Activated CD4-positive, CD25-positive, alpha-beta regulatory T cell treated with anti-CD3 and anti-CD28 coated beads, Interleukin-2, amount 50 U/mL, for 16 hours (primary cell): ENCODE data around the gene TOP2B.

Experiments
- DNase-seq: peaks from one replicate; pipeline ENCODE4 v3.0.0-alpha.2; 2020; ENCODE audit warnings: low read depth, low spot score

TOP2B gene

GRCh38 chr3:25673738-25674298, 9.1 kb upstream of the TOP2B start:
- DNase-seq = no peak

- no peak for DNase-seq
Observed at GRCh38 chr3:25665315-25666280, 891 bp upstream of the TOP2B start.

DNA sequence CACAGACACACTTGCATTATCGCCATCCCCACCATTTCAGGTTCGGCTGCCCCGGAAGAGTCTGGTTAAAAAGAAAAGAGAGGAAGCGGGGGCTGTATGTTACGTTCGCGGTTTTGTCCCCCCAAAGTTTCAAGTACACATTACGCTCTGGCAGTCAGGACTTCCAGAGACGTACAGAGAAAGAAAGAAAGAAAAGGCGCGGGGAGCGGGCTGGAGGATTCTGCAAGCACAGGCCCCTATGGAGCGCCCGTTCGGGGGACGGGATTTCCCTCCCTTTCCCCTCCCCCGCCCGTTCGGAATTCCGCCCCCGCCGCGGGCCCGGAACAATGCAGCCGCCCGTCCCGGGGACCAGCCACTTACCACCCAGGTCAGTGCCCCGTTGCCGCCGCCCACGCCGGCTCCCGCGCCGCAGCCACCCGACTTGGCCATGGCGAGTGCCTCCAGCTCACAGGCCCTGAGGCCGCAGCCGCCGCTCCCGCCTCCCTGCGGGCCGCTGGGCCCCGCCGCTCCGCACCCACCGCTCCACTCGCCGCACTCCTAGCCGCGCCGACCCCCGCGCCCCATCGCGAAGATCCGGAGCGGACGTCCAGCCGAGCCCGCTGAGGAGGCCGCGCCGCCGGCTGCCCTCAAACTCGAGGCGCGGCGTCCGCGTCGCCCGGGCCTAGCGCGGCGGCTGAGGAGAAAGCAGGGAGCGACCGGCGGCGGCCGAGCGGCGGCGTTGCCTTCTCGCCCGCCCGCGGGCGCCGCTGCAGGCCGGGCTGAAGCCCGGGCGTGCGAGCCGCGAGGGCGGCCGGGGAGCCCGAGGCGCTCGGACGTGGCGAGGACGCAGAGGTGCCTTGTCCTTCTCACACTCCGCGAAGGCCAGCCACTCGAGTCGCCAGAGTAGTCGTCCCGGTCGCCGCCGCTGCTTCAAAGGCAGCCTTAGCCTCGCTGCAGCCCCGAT, 567 bp downstream of the TOP2B start:
- DNase-seq = peak; percentile 53

DNA sequence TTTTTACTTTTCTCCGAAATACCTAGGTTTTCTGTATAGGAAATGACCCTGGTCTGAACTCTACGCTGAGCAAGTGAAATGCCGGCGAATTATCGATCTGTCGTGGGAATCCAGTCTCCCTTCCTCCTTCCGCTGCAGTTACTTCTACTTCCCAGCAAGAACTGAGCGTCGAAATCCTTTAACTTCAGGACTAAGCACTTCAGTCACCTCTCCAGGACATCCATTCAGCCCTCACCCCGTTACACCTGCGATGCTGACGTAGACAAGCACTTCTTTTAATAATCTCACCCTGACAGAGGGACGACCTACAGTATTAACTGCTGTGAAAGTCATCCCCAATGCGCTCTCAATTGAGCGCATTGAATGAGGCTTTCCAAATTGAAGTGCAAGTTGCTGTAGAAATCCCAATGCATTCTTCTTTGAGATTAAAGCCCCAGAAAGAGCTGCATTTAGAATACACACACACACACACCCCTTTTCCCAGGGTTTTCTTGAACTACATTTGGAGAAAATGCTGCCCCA, 1.3 kb downstream of the TOP2B start:
- DNase-seq = no peak

GRCh38 chr3:25662736-25663320, 1.9 kb downstream of the TOP2B start:
- no peak for DNase-seq

- no peak for DNase-seq
Observed at GRCh38 chr3:25661694-25662437, 2.8 kb downstream of the TOP2B start.

GRCh38 chr3:25658836-25659235, 5.9 kb downstream of the TOP2B start:
- DNase-seq = no peak

GRCh38 chr3:25657293-25657692, 7.4 kb downstream of the TOP2B start:
- no peak for DNase-seq

DNA sequence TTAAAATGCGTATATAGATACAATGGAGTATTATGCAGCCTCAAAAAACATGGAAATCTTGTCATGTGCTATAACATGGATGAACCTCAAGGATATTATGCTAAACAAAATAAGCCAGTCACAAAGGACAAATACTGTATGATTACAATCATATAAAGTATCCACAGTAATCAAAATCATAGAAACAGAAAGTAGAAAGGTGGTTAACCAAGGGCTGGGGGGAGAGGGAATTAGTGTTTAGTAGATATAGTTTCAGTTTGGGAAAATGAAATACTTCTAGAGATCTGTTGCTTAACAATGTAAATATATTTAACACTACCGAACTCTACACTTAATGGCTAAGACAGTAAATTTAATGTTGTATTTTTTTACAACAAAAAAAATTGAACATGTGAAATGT, 9.0 kb downstream of the TOP2B start:
- DNase-seq = no peak

DNA sequence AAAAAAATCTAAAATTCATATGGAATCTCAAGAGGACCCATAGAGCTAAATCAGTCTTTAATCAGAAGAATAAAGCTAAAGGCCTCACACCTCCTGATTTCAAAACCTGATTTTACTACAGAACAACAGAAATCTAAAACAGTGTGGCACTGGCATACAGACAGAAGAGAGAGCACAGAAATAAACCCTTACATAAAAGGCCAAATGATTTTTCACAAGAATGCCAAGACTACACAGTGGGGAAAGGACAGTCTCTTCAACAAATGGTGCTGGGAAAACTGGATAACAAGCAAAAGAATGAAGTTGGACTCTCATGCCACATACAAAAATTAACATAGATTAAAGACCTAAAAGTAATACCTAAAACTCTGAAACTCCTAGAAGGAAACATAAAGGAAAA, 10.1 kb downstream of the TOP2B start:
- no peak for DNase-seq

DNA sequence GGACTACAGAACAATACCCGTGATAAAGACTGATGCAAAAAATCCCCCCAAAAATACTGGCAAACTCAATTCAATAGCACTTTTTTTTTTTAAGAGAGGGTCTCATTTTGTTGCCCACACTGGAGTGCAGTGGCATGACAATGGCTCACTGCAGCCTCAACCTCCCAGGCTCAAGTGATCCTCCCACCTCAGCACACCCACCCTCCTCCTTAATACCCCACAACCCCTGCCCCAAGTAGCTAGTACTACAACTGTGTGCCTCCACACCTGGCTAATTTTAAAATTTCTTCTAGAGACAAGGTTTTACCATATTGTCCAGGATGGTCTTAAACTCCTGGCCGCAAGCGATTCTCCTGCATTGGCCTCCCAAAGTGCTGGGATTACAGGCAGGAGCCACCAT, 11.4 kb downstream of the TOP2B start:
- DNase-seq = no peak

- DNase-seq = no peak
Observed at GRCh38 chr3:25652921-25653320, 11.8 kb downstream of the TOP2B start.

DNA sequence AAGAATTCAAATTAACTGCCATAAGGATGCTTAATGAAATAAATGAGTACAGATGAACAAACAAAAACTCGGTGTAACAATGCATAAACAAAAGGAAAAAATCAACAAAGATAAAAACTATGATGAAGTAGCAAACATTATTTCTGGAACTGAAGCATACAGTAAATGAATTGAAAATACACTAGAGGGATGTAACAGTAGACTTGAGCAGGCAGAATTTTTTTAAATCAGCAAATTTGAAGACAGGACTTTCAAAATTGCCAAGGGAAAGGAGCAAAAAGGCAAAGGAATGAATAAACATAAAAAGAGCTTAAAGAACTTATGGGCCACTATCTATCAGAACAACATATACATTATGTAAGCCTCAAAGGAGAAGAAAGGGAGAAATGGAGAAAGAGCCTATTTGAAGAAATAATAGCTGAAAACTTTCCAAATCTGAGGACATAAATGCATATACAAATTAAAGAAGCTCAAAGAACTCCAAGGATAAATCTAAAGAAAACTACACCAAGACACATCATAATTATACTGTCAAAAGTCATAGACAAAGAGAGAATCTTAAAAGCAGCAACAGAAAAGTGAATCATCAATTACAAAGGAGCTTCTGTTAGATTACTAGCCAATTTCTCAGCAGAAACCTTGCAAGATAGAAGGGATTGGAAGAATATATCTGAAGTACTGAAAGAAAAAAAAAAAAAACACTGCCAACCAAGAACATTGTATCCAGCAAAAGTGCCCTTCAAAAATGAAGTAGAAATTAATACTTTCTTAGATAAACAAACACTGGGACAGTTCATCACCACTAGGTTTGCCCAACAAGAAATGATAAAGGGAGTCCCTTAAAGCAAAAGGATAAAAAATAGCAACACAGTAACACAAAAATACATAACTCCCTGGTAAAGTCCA, 15.5 kb downstream of the TOP2B start:
- DNase-seq = no peak

GRCh38 chr3:25648107-25648535, 16.6 kb downstream of the TOP2B start:
- peak; percentile 65 for DNase-seq

DNA sequence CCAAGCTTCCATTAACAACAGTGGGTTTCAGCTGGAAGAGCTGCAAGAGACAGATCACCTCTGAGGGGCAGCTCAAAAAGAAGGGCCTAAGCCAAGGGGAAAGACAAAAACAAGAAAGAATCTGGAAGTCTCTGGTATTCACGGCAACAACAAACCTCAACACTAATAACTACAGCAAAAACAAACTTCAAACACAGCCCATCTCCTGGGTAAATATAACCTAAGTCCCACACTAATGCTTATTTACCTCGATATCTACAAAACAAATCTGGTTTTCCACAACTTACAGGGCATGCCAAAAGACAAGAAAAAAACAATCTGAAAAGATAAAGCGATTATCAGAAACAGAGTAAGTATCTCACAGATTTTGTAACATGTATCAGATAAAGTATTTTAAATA, 29.7 kb downstream of the TOP2B start:
- DNase-seq = no peak

DNA sequence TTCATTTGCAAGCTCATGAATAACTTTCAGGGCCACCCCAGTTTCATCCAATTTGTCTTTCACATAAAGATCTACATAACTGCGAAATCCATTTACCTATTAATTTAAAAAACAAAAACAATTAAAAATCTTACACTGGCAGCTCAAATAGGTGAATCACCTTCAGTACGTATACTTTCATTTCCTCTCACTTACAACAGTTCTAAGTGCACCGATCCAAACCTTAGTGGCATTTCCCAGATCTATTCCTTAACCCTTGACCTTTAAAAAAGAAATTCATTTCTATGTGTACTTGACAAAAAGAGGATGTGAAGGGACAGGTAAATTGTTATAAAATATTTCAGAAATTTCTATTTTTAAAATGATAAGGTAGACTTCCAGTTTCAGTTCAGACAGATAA, 30.8 kb downstream of the TOP2B start:
- DNase-seq = no peak

DNA sequence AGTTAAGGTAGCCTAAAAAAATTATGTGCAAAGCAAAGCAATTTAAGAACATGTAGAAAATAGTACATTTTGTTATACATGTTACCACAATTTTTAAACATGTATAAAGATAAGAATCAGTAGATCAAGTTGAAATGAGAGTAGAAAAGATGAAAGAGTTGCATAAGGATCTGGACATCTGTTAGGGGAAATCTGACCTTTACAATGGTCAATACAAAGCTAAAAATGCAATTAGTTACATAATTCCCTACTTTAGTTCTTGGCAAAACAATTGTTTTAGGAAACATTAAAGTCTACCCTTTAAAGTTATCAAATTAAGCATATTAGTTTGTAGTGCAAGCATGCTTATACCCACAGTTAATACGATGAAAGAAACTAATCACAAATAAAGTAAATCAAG, 32.7 kb downstream of the TOP2B start:
- no peak for DNase-seq

- no peak for DNase-seq
Observed at GRCh38 chr3:25621087-25621486, 43.6 kb downstream of the TOP2B start.

GRCh38 chr3:25620493-25620892, 44.2 kb downstream of the TOP2B start:
- no peak for DNase-seq

GRCh38 chr3:25619382-25619781, 45.3 kb downstream of the TOP2B start:
- DNase-seq = no peak
